ENCODE measurements around the gene CFAP210. TPM values are rescaled to one million over a fixed set of nuclear protein-coding genes. Genes with fewer than 3 reads are reported as not detected.
"Not testable (repeated sequence)": the region's sequence is repeated elsewhere in the genome, so short reads cannot be mapped to it uniquely, and the experiment has no call there.

The CFAP210 gene
- total RNA-seq, 1 experiment from 2014 or later, result 0.94 TPM

GRCh38 chr2:169598982-169599381 lies 95.2 kb downstream of the CFAP210 start:
- H3K79me2 ChIP-seq (ENCODE audit: insufficient read depth, low read length), result peaks cover 18% of the 10 kb centered on the region; the same call in 1 of the 2 replicates
- H3K4ac ChIP-seq (ENCODE audit: low read depth, low read length), result no peak overlapping the region
- no peak overlapping the region for H2AFZ ChIP-seq (ENCODE audit: low read length)
- H3K14ac ChIP-seq (ENCODE audit: insufficient read depth, low read length), result no peak overlapping the region
- no peaks in the 10 kb centered on the region for H3K4me1 ChIP-seq (ENCODE audit: insufficient read depth, low read length)
- no peak overlapping the region for H3K27ac ChIP-seq (ENCODE audit: insufficient read length, low read depth, low read length)
- no peak for TF ChIP-seq CTCF (conservative IDR thresholded peaks at IDR 0.05)
- Mint-ChIP-seq H3K4me3 (no peak overlapping the region), H3K27me3 (ENCODE audit: low read depth) (no peaks in the 10 kb centered on the region), H3K36me3 (ENCODE audit: insufficient read depth in 1 of 3, low read depth in 3 of 3) (peaks cover 4 to 7% (median 6%) of the 10 kb centered on the region in 3 experiments), H3K27ac (no peak overlapping the region), H3K9me3 (no peaks in the 10 kb centered on the region), H3K4me1 (no peaks in the 10 kb centered on the region)
- H4K5ac ChIP-seq (ENCODE audit: insufficient read length, low read depth, low read length), result no peak overlapping the region
- H4K20me1 ChIP-seq (ENCODE audit: control insufficient read depth, insufficient read depth, insufficient read length), result no peaks in the 10 kb centered on the region
- no peak overlapping the region for H3K18ac ChIP-seq (ENCODE audit: insufficient read length, low read depth, low read length)
- no peak for DNase-seq
- no peaks in the 10 kb centered on the region for H3K23me2 ChIP-seq (ENCODE audit: insufficient read length, low read depth, low read length, poor library complexity, severe bottlenecking)
- no peak overlapping the region for H2BK15ac ChIP-seq (ENCODE audit: low read depth, low read length)
- H3K9ac ChIP-seq (ENCODE audit: extremely low read depth, insufficient read length, low read length), result no peak overlapping the region
- H2AK5ac ChIP-seq (ENCODE audit: insufficient read length, low read length), result no peak overlapping the region
- H3K23ac ChIP-seq (ENCODE audit: insufficient read length, low read depth, low read length), result no peak overlapping the region
- WGBS (ENCODE audit: extremely low coverage, insufficient read length, low lambda C conversion rate), result no CpG with 5 or more reads among the region's 2 CpGs
- no peak overlapping the region for H3K56ac ChIP-seq (ENCODE audit: insufficient read length, low read depth, low read length)
- H2BK12ac ChIP-seq (ENCODE audit: insufficient read length, low read depth, low read length), result no peak overlapping the region
- H3K79me1 ChIP-seq (ENCODE audit: insufficient read depth, low read depth, low read length, poor library complexity, severe bottlenecking), result peaks cover 8% of the 10 kb centered on the region
- H3K9me3 ChIP-seq (ENCODE audit: control insufficient read depth, low read depth, low read length), result no peaks in the 10 kb centered on the region
- H2BK20ac ChIP-seq (ENCODE audit: low read depth, low read length, poor library complexity, severe bottlenecking), result no peak overlapping the region
- no peak overlapping the region for H2BK5ac ChIP-seq (ENCODE audit: insufficient read length, low read length)
- H3K4me2 ChIP-seq (ENCODE audit: insufficient read depth, insufficient read length, low read length), result no peak overlapping the region
- no peak overlapping the region for H4K8ac ChIP-seq (replicated peaks; ENCODE audit: insufficient read length, low read depth, low read length)
- H3K27me3 ChIP-seq (ENCODE audit: insufficient read depth, low read length), result no peaks in the 10 kb centered on the region
- H4K91ac ChIP-seq (ENCODE audit: insufficient read length, low read depth, low read length), result no peak overlapping the region
- no peak overlapping the region for H3T11ph ChIP-seq (ENCODE audit: low read length)
- H2BK120ac ChIP-seq (ENCODE audit: low read depth, low read length, poor library complexity, severe bottlenecking), result no peak overlapping the region

DNA sequence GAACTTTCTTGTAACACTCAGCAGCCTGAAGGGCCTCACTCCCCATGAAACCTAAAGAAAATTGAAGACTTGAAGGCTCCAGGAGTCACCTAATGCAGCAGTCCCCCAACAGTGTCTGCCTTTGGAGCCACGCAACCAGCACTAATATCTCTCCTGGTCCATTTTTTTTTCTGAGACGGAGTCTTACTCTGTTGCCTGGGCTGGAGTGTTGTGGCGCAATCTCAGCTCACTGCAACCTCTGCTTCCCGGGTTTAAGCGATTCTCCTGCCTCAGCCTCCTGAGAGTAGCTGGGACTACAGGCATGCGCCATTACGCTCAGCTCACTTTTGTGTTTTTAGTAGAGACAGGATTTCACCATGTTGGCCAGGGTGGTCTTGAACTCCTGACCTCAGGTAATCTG lies 97.7 kb downstream of the CFAP210 start:
- H2BK5ac ChIP-seq (ENCODE audit: insufficient read length, low read length); H2AK5ac ChIP-seq (ENCODE audit: insufficient read length, low read length); H3K18ac ChIP-seq (ENCODE audit: insufficient read length, low read depth, low read length); H4K20me1 ChIP-seq (ENCODE audit: control insufficient read depth, insufficient read depth, insufficient read length); H2BK20ac ChIP-seq (ENCODE audit: low read depth, low read length, poor library complexity, severe bottlenecking); H3K4me1 Mint-ChIP-seq; H3K9ac ChIP-seq (ENCODE audit: extremely low read depth, insufficient read length, low read length); H3K4me1 ChIP-seq (ENCODE audit: insufficient read depth, low read length); H3K4ac ChIP-seq (ENCODE audit: low read depth, low read length); H2BK12ac ChIP-seq (ENCODE audit: insufficient read length, low read depth, low read length); H3K4me2 ChIP-seq (ENCODE audit: insufficient read depth, insufficient read length, low read length); H3K27me3 ChIP-seq (ENCODE audit: insufficient read depth, low read length); H3K36me3 Mint-ChIP-seq (ENCODE audit: insufficient read depth in 1 of 3, low read depth in 3 of 3); H3K27ac ChIP-seq (ENCODE audit: insufficient read length, low read depth, low read length); H4K5ac ChIP-seq (ENCODE audit: insufficient read length, low read depth, low read length); H2BK15ac ChIP-seq (ENCODE audit: low read depth, low read length); H3K9me3 Mint-ChIP-seq; H3K79me1 ChIP-seq (ENCODE audit: insufficient read depth, low read depth, low read length, poor library complexity, severe bottlenecking); H3K23me2 ChIP-seq (ENCODE audit: insufficient read length, low read depth, low read length, poor library complexity, severe bottlenecking); H3K9me3 ChIP-seq (ENCODE audit: control insufficient read depth, low read depth, low read length); DNase-seq; H3K56ac ChIP-seq (ENCODE audit: insufficient read length, low read depth, low read length); H3T11ph ChIP-seq (ENCODE audit: low read length); H3K23ac ChIP-seq (ENCODE audit: insufficient read length, low read depth, low read length); H3K4me3 Mint-ChIP-seq; H4K91ac ChIP-seq (ENCODE audit: insufficient read length, low read depth, low read length); H3K27me3 Mint-ChIP-seq (ENCODE audit: low read depth); H3K14ac ChIP-seq (ENCODE audit: insufficient read depth, low read length); H4K8ac ChIP-seq (replicated peaks; ENCODE audit: insufficient read length, low read depth, low read length); H2BK120ac ChIP-seq (ENCODE audit: low read depth, low read length, poor library complexity, severe bottlenecking); H2AFZ ChIP-seq (ENCODE audit: low read length): not testable (repeated sequence)
- no CpG with 5 or more reads among the region's 7 CpGs for WGBS (ENCODE audit: extremely low coverage, insufficient read length, low lambda C conversion rate)
- peak overlapping the region; percentile 7 to 83 (median 27); a peak in 4 of 7 replicates for H3K27ac Mint-ChIP-seq
- H3K79me2 ChIP-seq (ENCODE audit: insufficient read depth, low read length), result peaks cover 21% of the 10 kb centered on the region; the same call in 1 of the 2 replicates

Measured in H9 (cell line).